Fibroblast of villous mesenchyme (primary cell): ENCODE results near the gene RUNDC1. TPM values are rescaled to one million over a fixed set of nuclear protein-coding genes. Genes with fewer than 3 reads are reported as not detected.

ENCODE experiments used
- DNase-seq: peaks from one replicate; pipeline ENCODE4 v3.0.0-alpha.2; 2010; ENCODE audit warnings: low read depth
- H3K4me3 ChIP-seq: 2 replicates; pipeline ENCODE4 v1.5.1; 2011; ENCODE audit warnings: low read depth, mild to moderate bottlenecking, low read length
- total RNA-seq: library from RNA; depleted of rRNA; stranded (reverse); fragments of >200 nt; gene quantifications from 2 replicates; pipeline ENCODE4 v1.2.3, GENCODE V29; 2012
- TF ChIP-seq, protein P1 (sequence below): IDR thresholded peaks from 2 replicates; pipeline ENCODE4 v1.5.1; 2012; ENCODE audit warnings: low read depth, mild to moderate bottlenecking, low read length; ENCODE audit not compliant: insufficient read depth

The RUNDC1 gene
- total RNA-seq, 1 donor: 11.2 TPM

DNA sequence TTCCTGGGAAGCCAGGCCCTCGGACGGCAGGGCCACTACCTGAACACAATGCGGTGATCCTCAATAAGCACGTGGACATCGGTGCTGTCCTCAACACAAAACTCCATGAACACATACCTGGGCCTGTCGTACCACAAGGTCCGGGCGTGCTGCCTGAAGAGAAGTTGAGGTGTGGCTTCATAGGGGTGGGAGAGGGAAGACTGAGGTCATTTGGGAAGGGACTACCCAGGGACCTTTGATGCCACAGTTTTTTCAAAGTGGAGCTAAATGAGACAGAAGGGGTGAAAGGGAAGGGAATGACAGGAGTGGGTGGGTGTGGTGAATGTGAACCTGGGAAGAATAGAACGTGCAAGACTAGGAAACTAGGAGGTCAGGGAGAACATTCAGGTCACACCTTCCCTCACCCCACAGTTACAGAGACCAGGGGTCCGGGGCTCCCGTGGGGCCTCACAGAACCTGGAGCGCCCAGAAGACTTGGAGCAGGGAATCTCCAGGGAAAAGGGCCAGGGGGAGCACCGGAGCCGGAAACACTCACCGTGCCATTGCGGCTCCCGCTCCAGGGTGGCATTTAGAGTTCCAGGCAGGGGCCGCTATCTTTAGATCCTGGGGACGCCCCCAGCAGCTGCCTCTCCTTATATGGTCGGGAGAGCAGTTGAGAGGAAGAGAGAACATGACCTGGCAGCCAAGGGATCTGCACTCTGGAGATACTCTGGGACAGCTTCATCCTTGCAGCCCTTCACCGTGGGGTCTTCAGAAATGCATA lies 673 bp upstream of the RUNDC1 start, which contains the start of gene PTGES3L:
Gene PTGES3L (minus strand): TSS at position 570 of the 763 bp plus-strand sequence. CDS start 27 bp downstream, at position 543.
- DNase-seq: peak; percentile 53
- TF ChIP-seq, protein P1, sequence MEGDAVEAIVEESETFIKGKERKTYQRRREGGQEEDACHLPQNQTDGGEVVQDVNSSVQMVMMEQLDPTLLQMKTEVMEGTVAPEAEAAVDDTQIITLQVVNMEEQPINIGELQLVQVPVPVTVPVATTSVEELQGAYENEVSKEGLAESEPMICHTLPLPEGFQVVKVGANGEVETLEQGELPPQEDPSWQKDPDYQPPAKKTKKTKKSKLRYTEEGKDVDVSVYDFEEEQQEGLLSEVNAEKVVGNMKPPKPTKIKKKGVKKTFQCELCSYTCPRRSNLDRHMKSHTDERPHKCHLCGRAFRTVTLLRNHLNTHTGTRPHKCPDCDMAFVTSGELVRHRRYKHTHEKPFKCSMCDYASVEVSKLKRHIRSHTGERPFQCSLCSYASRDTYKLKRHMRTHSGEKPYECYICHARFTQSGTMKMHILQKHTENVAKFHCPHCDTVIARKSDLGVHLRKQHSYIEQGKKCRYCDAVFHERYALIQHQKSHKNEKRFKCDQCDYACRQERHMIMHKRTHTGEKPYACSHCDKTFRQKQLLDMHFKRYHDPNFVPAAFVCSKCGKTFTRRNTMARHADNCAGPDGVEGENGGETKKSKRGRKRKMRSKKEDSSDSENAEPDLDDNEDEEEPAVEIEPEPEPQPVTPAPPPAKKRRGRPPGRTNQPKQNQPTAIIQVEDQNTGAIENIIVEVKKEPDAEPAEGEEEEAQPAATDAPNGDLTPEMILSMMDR: no peak
- peak within 1 kb of the TSS; percentile 70 for H3K4me3 ChIP-seq

DNA sequence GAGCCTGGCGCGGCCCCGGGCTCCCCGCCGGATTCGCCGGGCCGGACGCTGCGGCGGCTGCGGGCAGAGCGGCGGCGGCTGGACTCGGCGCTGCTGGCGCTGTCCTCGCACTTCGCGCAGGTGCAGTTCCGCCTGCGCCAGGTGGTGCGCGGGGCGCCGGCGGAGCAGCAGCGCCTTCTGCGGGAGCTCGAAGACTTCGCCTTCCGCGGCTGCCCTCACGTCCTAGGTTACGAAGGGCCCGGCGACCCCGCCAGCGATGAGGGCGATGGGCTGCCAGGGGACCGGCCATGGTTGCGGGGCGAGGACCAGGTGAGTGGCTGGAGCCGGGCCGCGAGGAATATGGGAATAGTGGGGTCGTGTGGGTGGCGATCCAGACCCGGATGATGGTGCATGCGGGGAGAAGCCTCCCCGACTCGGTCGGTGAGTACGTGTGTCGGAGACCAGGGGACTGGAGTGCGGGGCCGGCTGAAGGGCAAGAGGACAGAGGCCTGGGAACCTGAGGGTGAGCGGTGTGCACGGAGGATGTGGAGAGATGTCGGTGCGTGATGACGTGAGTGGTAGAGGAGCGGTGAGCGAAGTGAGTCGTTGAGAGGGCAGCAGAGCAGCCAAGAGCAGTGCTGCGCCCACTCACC lies 517 bp downstream of the RUNDC1 start:
- peak overlapping the region; percentile 70 for H3K4me3 ChIP-seq
- DNase-seq: peak; percentile 52
- TF ChIP-seq, protein P1: no peak

DNA sequence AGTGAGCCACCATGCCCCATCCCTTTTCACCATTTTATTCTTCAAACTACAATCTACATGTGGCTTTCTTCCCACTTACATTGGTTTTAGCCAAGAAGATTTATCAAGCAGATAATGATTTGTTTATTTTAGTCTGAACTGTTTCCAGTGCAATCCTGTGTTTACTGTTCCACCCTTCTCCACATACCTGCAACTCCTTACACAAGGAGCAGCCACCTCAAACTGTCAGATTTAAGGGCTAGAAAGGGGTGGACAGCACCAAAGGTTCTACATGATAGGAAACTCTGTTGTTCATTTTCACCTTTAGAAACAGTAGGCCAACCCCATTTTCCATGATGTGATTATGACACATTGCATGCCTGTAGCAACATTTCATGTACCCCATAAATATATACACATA lies 1.9 kb downstream of the RUNDC1 start:
- TF ChIP-seq, protein P1: no peak
- peak; percentile 12 for DNase-seq
- H3K4me3 ChIP-seq: no peak overlapping the region

DNA sequence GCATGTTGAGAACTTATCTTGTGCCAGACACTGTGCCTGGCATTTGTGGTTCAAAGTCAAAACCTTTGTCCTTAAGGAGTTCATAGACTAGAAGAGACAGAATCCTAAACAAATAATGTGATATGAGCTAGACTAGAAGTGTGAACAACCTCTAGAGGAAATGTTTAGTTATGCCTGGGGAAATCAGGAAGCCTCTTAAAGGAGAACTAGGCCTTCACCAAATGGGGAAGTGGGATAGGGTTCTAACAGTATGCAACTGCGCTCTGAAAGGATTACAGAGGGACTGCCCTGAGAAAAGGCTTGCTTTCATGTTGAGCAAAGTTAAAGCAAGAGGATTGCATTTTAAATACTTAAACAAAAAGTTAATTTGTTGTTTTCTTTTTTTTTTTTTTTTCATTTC lies 4.9 kb downstream of the RUNDC1 start:
- no peak for DNase-seq
- TF ChIP-seq, protein P1: no peak
- H3K4me3 ChIP-seq: no peak overlapping the region

DNA sequence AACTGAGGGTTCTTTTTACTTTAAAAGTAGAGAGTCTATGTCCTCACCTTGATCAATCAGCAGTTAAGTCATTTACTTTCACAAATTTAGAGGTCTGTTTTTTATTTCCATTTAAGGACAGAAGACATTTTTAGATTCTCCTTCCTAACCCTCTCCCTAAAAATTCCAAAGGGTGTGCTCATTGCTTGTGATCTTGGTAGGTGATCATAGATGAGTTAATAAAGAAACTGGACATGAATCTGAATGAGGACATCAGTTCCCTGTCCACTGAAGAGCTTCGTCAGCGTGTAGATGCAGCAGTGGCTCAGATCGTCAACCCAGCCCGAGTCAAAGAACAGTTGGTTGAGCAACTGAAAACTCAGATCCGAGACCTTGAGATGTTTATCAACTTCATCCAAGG lies 8.8 kb downstream of the RUNDC1 start:
- no peak for DNase-seq
- no peak overlapping the region for H3K4me3 ChIP-seq
- TF ChIP-seq, protein P1: no peak

DNA sequence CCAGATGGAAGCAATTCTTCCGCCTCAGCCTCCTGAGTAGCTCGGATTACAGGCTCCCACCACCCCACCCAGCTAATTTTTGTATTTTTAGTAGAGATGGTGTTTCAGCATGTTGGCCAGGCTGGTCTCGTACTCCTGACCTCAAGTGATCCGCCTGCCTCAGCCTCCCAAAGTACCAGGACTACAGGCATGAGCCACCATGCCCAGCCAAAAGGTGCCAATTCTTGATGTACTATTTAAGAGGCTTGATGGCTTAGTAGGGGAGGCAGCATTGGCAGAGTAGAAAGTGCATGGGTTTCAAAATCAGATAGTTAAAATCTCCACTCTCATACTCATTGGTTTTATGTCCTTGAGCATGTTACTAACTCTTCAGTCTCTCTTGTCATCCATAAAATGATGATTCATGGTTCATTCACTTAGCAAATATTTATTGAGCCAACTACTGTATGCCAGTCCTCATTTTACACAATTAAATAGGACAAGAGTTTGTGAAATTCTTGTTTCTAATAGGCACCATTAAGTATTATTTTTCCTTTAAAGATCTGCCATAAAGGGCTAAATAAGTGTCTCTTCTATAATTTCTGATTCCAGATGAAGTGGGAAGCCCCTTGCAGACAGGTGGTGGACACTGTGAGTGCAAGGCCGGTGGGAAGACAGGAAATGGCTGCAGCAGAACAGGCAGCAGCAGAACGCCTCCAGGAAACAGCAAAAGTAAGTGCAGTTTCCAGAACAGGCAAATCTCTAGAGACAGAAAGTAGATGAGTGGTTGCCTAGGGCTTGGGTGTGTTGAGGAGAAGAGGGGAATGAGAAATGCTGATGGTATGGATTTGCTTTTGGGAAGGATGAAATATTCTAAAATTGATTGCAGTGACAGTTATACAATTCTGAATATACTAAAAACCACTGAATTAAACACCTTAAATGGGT lies 9.6 kb downstream of the RUNDC1 start:
- no peak overlapping the region for H3K4me3 ChIP-seq
- DNase-seq: no peak
- TF ChIP-seq, protein P1: no peak
